GM12878 (cell line): Measurements from ENCODE around the gene TMEM109. TPM values are rescaled to one million over a fixed set of nuclear protein-coding genes. Genes with fewer than 3 reads are reported as not detected.

Source experiments
- ATAC-seq: fragments of 200-7000 bp; cut with Tn5 transposase; 3 replicates; pipeline ENCODE4 v1.9.1; 2020; ENCODE audit warnings: mild to moderate bottlenecking, moderate library complexity
- BruUV-seq: library from RNA; stranded (reverse); fragments of 400-500 nt; replicated peaks from 2 replicates; lab custom pipeline; 2021; lab: Mats Ljungman, UMichigan
- CTCF ChIA-PET: fragments of 300-600 bp; sonication (Branson Sonifier 250); formaldehyde crosslinking; extraction: SDS; loops from one replicate; lab custom pipeline; 2021; ENCODE audit warnings: inconsistent platforms; lab: Yijun Ruan, JAX
- POLR2A ChIA-PET: fragments of 350-600 bp; formaldehyde crosslinking; extraction: SDS; loops from one replicate; lab custom pipeline; 2021; ENCODE audit warnings: inconsistent platforms; lab: Charles Lee
- RAD21 ChIA-PET: fragments of 300-600 bp; sonication (Branson Sonifier 250); formaldehyde crosslinking; loops from one replicate; lab custom pipeline; 2023; ENCODE audit warnings: antibody characterized with exemption; ENCODE audit not compliant: unreplicated experiment; lab: Charles Lee
- SMC1A ChIA-PET: fragments of 300-600 bp; sonication (Branson Sonifier 250); formaldehyde crosslinking; loops from one replicate; lab custom pipeline; 2023; ENCODE audit not compliant: unreplicated experiment, uncharacterized antibody; lab: Charles Lee
- DNase-seq: peaks from one replicate; pipeline ENCODE4 v3.0.0-alpha.2; 2011; ENCODE audit warnings: low read depth, low spot score
- FAIRE-seq: peaks from 3 replicates; lab custom pipeline; 2011; peaks lifted over from hg19 to GRCh38; lab: Jason Lieb, UNC
- H2AFZ ChIP-seq: 2 replicates; pipeline ENCODE4 v1.6.0; 2011; ENCODE audit warnings: low read depth, low read length, control low read depth; ENCODE audit not compliant: control insufficient read depth
- H3K27ac ChIP-seq: 2 replicates; pipeline ENCODE4 v1.5.1; 2011; ENCODE audit warnings: control low read depth; ENCODE audit not compliant: control insufficient read depth, insufficient read depth
- H3K27me3 ChIP-seq, 2 experiments: replicated peaks in 1 of 2; 2 replicates each; pipeline versions ENCODE4 v1.6.0 to v1.6.1; 2011; ENCODE audit warnings: low read length in 1 of 2; ENCODE audit not compliant: control insufficient read depth in 2 of 2, insufficient read depth in 2 of 2
- H3K36me3 ChIP-seq, 2 experiments: 2 replicates each; pipeline ENCODE4 v1.5.1; 2011; ENCODE audit warnings: low read length in 1 of 2; ENCODE audit not compliant: control insufficient read depth in 2 of 2, insufficient read depth in 2 of 2
- H3K4me1 ChIP-seq: 2 replicates; pipeline ENCODE4 v1.6.1; 2011; ENCODE audit warnings: mild to moderate bottlenecking, low read length, moderate library complexity, mixed read lengths; ENCODE audit not compliant: control insufficient read depth, insufficient read depth
- H3K4me2 ChIP-seq: 2 replicates; pipeline ENCODE4 v1.6.0; 2011; ENCODE audit warnings: control low read depth; ENCODE audit not compliant: control insufficient read depth, insufficient read depth
- H3K4me3 ChIP-seq: fragments of 200-600 bp; sonication (generic); 2 replicates; pipeline ENCODE4 v1.5.1; 2016
- H3K79me2 ChIP-seq: 2 replicates; pipeline ENCODE4 v1.6.0; 2011; ENCODE audit warnings: low read length; ENCODE audit not compliant: control insufficient read depth, insufficient read depth
- H3K9ac ChIP-seq: 2 replicates; pipeline ENCODE4 v1.8.0; 2011; ENCODE audit warnings: low read length, control low read depth, mixed read lengths; ENCODE audit not compliant: control insufficient read depth, insufficient read depth
- H3K9me3 ChIP-seq: replicated peaks from 3 replicates; pipeline ENCODE4 v1.5.1; 2011; ENCODE audit warnings: mild to moderate bottlenecking, low read length; ENCODE audit not compliant: control insufficient read depth, insufficient read depth
- H4K20me1 ChIP-seq: 2 replicates; pipeline ENCODE4 v1.6.0; 2011; ENCODE audit not compliant: control insufficient read depth, insufficient read depth
- BCL11A ChIP-seq: IDR thresholded peaks from 2 replicates; pipeline ENCODE4 v1.6.1; 2011; ENCODE audit warnings: low read depth, low read length
- CEBPB ChIP-seq, 2 experiments: fragments of 150-350 bp in 1 of 2; IDR thresholded peaks; 2 replicates each; pipeline ENCODE4 v1.6.1; 2012 to 2014; ENCODE audit warnings: low read depth in 2 of 2, low read length in 2 of 2, borderline replicate concordance in 1 of 2, inconsistent platforms in 1 of 2
- NFIC ChIP-seq: IDR thresholded peaks from 2 replicates; pipeline ENCODE4 v1.6.1; 2012; ENCODE audit warnings: low read depth, mild to moderate bottlenecking, inconsistent platforms, low read length, moderate library complexity
- PAX5 ChIP-seq: IDR thresholded peaks from 2 replicates; pipeline ENCODE4 v1.6.1; 2011; ENCODE audit warnings: low read depth, low read length, borderline replicate concordance
- SIN3A ChIP-seq: IDR thresholded peaks from 2 replicates; pipeline ENCODE4 v1.6.1; 2012; ENCODE audit warnings: low read depth, low read length, improper control_type of control experiment
- SMAD1 ChIP-seq: fragments of 450-650 bp; IDR thresholded peaks from 2 replicates; pipeline ENCODE4 v1.6.1; 2018; ENCODE audit warnings: mild to moderate bottlenecking, low read depth; ENCODE audit not compliant: partially characterized antibody
- STAT3 ChIP-seq: IDR thresholded peaks from 2 replicates; pipeline ENCODE4 v1.6.1; 2011; ENCODE audit warnings: low read depth, low read length, improper control_type of control experiment
- ZSCAN29 ChIP-seq: fragments of 450-650 bp; IDR thresholded peaks from 2 replicates; pipeline ENCODE4 v1.6.1; 2017; ENCODE audit warnings: mild to moderate bottlenecking, moderate library complexity
- WGBS: methylation state at CpG from one replicate; pipeline ENCODE4 v1.1.6; 2016; ENCODE audit warnings: low lambda C conversion rate; ENCODE audit not compliant: insufficient replicate concordance, insufficient coverage; ENCODE audit errors: missing lambda C conversion rate; 5-methylcytosine and 5-hydroxymethylcytosine counted together
- in situ Hi-C: fragments of 300-500 bp; cut with MboI; formaldehyde crosslinking; loops from 9 replicates; pipeline ENCODE4 v1.14.3; 2018; ENCODE audit warnings: mixed read lengths
- intact Hi-C: fragments of 100-400 bp; cut with micrococcal nuclease; formaldehyde crosslinking; loops from one replicate; pipeline ENCODE4 v1.14.2; 2022; ENCODE audit not compliant: unreplicated experiment
- polyA plus RNA-seq, 11 experiments: library from polyadenylated mRNA; depleted of rRNA in 4 of 11; unstranded in 6 of 11; stranded (reverse) in 5 of 11; fragments of >200 nt; fragmentation: Nextera tagmentation in 4 of 11; fragmentation: Illumina TruSeq in 1 of 11; extraction: Ambion mirVana in 4 of 11; extraction: Trizol in 1 of 11; gene quantifications; 1 replicate in 1 of 11; 2 replicates in 10 of 11; pipeline versions ENCODE4 v1.2.1 to v1.2.3, GENCODE V29; 2011 to 2016; ENCODE audit warnings: inconsistent platforms in 2 of 11, missing spikeins in 2 of 11, low read depth in 1 of 11
- total RNA-seq, 4 experiments: library from RNA; depleted of rRNA in 3 of 4; stranded (reverse); fragments of >200 nt in 3 of 4; fragmentation: Illumina TruSeq in 1 of 4; extraction: Trizol in 1 of 4; gene quantifications; 2 replicates each; pipeline versions ENCODE4 v1.2.1 to v1.2.3, GENCODE V29; 2013 to 2021

The TMEM109 gene
- total and polyA plus RNA-seq, 10 of the 15 experiments (the other 5 are each of a cell fraction or from before 2014, with no cell fraction given): 21.9 to 199 (median 85.2) TPM

GRCh38 chr11:60939855-60940254, 25.9 kb downstream of the TMEM109 start:
- POLR2A ChIA-PET: interaction anchor here (0.6 to 1.4 kb wide), 2 partner anchors 10 to 174 kb away, joined by 6 to 9 read pairs; no protein-coding TSS in a partner anchor
- H3K27me3 ChIP-seq: no peaks in the 10 kb centered on the region
- TF ChIP-seq SMAD1 (no peak), PAX5 (no peak), SIN3A (no peak), ZSCAN29 (no peak), CEBPB (IDR thresholded peaks at IDR 0.05; ENCODE audit: borderline replicate concordance in 1 of 2, low read depth in 2 of 2, low read length in 2 of 2) (no peak), BCL11A (no peak), STAT3 (no peak), NFIC (no peak)
- TF ChIP-seq, all 136 proteins: peak for 0
- H3K9ac ChIP-seq: no peak overlapping the region
- 63% methylated on average over 2 of the region's 2 CpGs for WGBS
- RAD21 ChIA-PET: interaction anchor here (1.1 to 1.7 kb wide), 2 partner anchors 9 to 14 kb away, joined by 3 to 5 read pairs; no protein-coding TSS in a partner anchor
- no peaks in the 10 kb centered on the region for H3K9me3 ChIP-seq
- no peak overlapping the region for H2AFZ ChIP-seq
- DNase-seq (no peak), FAIRE-seq (no peak), ATAC-seq (no peak)
- H3K27ac ChIP-seq: no peak overlapping the region
- peaks cover 14% of the 10 kb centered on the region for H3K4me1 ChIP-seq
- peaks cover 25 to 34% of the 10 kb centered on the region in 2 experiments for H3K36me3 ChIP-seq
- intact Hi-C loops (no loop called here), in situ Hi-C loops (no loop called here)
- CTCF ChIA-PET: interaction anchor here (1.2 to 2.3 kb wide), 8 partner anchors 10 to 247 kb away, joined by 3 to 12 read pairs (median 5); no protein-coding TSS in a partner anchor
- H3K4me3 ChIP-seq: no peak overlapping the region
- SMC1A ChIA-PET: interaction anchor here (0.7 to 1.6 kb wide), 7 partner anchors 10 to 103 kb away, joined by 3 to 5 read pairs (median 3); no protein-coding TSS in a partner anchor
- H3K79me2 ChIP-seq: peaks cover 9% of the 10 kb centered on the region
- BruUV-seq: no TSS peak
- H4K20me1 ChIP-seq: no peaks in the 10 kb centered on the region; the same call in 1 of the 2 replicates
- no peak overlapping the region for H3K4me2 ChIP-seq
